HEK293 (cell line): ENCODE results near the gene ANKRD33.

Source experiments
- GLIS1 ChIP-seq: fragments of 450-650 bp; formaldehyde crosslinking; IDR thresholded peaks from 2 replicates; pipeline ENCODE4 v1.5.1; 2016; ENCODE audit warnings: missing biosample characterization, missing genetic modification characterization
- GLIS2 ChIP-seq: fragments of 450-650 bp; formaldehyde crosslinking; IDR thresholded peaks from 2 replicates; pipeline ENCODE4 v1.5.1; 2016; ENCODE audit warnings: missing biosample characterization, missing genetic modification characterization
- HOXC10 ChIP-seq: sonication (generic); formaldehyde crosslinking; IDR thresholded peaks from 2 replicates; pipeline ENCODE4 v1.8.1; 2023; ENCODE audit warnings: mild to moderate bottlenecking, missing genetic modification reagents
- KLF1 ChIP-seq: fragments of 450-650 bp; formaldehyde crosslinking; IDR thresholded peaks from 2 replicates; pipeline ENCODE4 v1.5.1; 2016; ENCODE audit warnings: missing biosample characterization, missing genetic modification characterization
- SP7 ChIP-seq: fragments of 450-650 bp; formaldehyde crosslinking; IDR thresholded peaks from 2 replicates; pipeline ENCODE4 v1.5.1; 2016; ENCODE audit warnings: missing biosample characterization, missing genetic modification characterization
- YY1 ChIP-seq: fragments of 450-650 bp; formaldehyde crosslinking; IDR thresholded peaks from 2 replicates; pipeline ENCODE4 v1.5.1; 2018; ENCODE audit warnings: missing biosample characterization, missing genetic modification characterization
- ZFHX2 ChIP-seq: fragments of 450-650 bp; formaldehyde crosslinking; conservative IDR thresholded peaks from 2 replicates; pipeline ENCODE4 v1.5.1; 2016; ENCODE audit warnings: missing biosample characterization, missing genetic modification characterization
- ZFP69B ChIP-seq: fragments of 450-650 bp; formaldehyde crosslinking; IDR thresholded peaks from 2 replicates; pipeline ENCODE4 v1.5.1; 2016; ENCODE audit warnings: missing biosample characterization, missing genetic modification characterization
- ZNF140 ChIP-seq: fragments of 450-650 bp; formaldehyde crosslinking; IDR thresholded peaks from 2 replicates; pipeline ENCODE4 v1.5.1; 2016; ENCODE audit warnings: missing biosample characterization, missing genetic modification characterization
- ZNF274 ChIP-seq, 2 experiments: fragments of 200-500 bp in 1 of 2; fragments of 450-650 bp in 1 of 2; sonication (Bioruptor generic) in 1 of 2; formaldehyde crosslinking in 1 of 2; IDR thresholded peaks; 2 replicates each; pipeline versions ENCODE4 v1.5.1 to v1.6.1; 2014 to 2016; ENCODE audit warnings: borderline replicate concordance in 1 of 2, inconsistent platforms in 1 of 2, low read length in 1 of 2, missing biosample characterization in 1 of 2, missing genetic modification characterization in 1 of 2
- ZNF354C ChIP-seq: fragments of 450-650 bp; formaldehyde crosslinking; IDR thresholded peaks from 2 replicates; pipeline ENCODE4 v1.5.1; 2016; ENCODE audit warnings: missing biosample characterization, missing genetic modification characterization, low read depth, borderline replicate concordance
- ZNF426 ChIP-seq: fragments of 450-650 bp; formaldehyde crosslinking; IDR thresholded peaks from 2 replicates; pipeline ENCODE4 v1.5.1; 2017; ENCODE audit warnings: missing biosample characterization, missing genetic modification characterization, mild to moderate bottlenecking, inconsistent platforms, moderate library complexity
- ZNF510 ChIP-seq: fragments of 450-650 bp; formaldehyde crosslinking; IDR thresholded peaks from 2 replicates; pipeline ENCODE4 v1.5.1; 2018; ENCODE audit warnings: mild to moderate bottlenecking, missing genetic modification characterization, missing biosample characterization; ENCODE audit not compliant: insufficient replicate concordance
- ZNF548 ChIP-seq: fragments of 450-650 bp; formaldehyde crosslinking; IDR thresholded peaks from 2 replicates; pipeline ENCODE4 v1.5.1; 2016; ENCODE audit warnings: missing biosample characterization, missing genetic modification characterization
- ZNF560 ChIP-seq: fragments of 450-650 bp; formaldehyde crosslinking; IDR thresholded peaks from 2 replicates; pipeline ENCODE4 v1.5.1; 2017; ENCODE audit warnings: missing biosample characterization, missing genetic modification characterization, borderline replicate concordance
- ZNF670 ChIP-seq: fragments of 450-650 bp; formaldehyde crosslinking; IDR thresholded peaks from 2 replicates; pipeline ENCODE4 v1.5.1; 2016; ENCODE audit warnings: missing biosample characterization, missing genetic modification characterization, low read depth
- ZNF747 ChIP-seq: fragments of 450-650 bp; formaldehyde crosslinking; IDR thresholded peaks from 2 replicates; pipeline ENCODE4 v1.5.1; 2016; ENCODE audit warnings: missing biosample characterization, missing genetic modification characterization
- ZNF768 ChIP-seq: fragments of 450-650 bp; formaldehyde crosslinking; IDR thresholded peaks from 2 replicates; pipeline ENCODE4 v1.5.1; 2018; ENCODE audit warnings: missing biosample characterization, mild to moderate bottlenecking, missing genetic modification characterization
- TF ChIP-seq, protein P1 (sequence below): fragments of 450-650 bp; formaldehyde crosslinking; IDR thresholded peaks from 2 replicates; pipeline ENCODE4 v1.5.1; 2016; ENCODE audit warnings: missing biosample characterization, missing genetic modification characterization
- TF ChIP-seq, protein P2 (sequence below): fragments of 450-650 bp; formaldehyde crosslinking; optimal IDR thresholded peaks from 2 replicates; pipeline ENCODE3; 2016; ENCODE audit warnings: missing biosample characterization, mild to moderate bottlenecking, missing genetic modification characterization
- TF ChIP-seq, protein P3 (sequence below): fragments of 450-650 bp; formaldehyde crosslinking; conservative IDR thresholded peaks from 2 replicates; pipeline ENCODE4 v1.5.1; 2016; ENCODE audit warnings: low read depth, missing biosample characterization, missing genetic modification characterization
- TF ChIP-seq, protein P4 (sequence below): fragments of 450-650 bp; formaldehyde crosslinking; IDR thresholded peaks from 2 replicates; pipeline ENCODE4 v1.5.1; 2017; ENCODE audit warnings: missing biosample characterization, missing genetic modification characterization
- TF ChIP-seq, protein P5 (sequence below): fragments of 450-650 bp; formaldehyde crosslinking; IDR thresholded peaks from 2 replicates; pipeline ENCODE4 v1.5.1; 2016; ENCODE audit warnings: missing biosample characterization, missing genetic modification characterization
- TF ChIP-seq, protein P6 (sequence below): fragments of 450-650 bp; formaldehyde crosslinking; IDR thresholded peaks from 2 replicates; pipeline ENCODE4 v1.5.1; 2016; ENCODE audit warnings: missing biosample characterization, missing genetic modification characterization

The ANKRD33 gene

DNA sequence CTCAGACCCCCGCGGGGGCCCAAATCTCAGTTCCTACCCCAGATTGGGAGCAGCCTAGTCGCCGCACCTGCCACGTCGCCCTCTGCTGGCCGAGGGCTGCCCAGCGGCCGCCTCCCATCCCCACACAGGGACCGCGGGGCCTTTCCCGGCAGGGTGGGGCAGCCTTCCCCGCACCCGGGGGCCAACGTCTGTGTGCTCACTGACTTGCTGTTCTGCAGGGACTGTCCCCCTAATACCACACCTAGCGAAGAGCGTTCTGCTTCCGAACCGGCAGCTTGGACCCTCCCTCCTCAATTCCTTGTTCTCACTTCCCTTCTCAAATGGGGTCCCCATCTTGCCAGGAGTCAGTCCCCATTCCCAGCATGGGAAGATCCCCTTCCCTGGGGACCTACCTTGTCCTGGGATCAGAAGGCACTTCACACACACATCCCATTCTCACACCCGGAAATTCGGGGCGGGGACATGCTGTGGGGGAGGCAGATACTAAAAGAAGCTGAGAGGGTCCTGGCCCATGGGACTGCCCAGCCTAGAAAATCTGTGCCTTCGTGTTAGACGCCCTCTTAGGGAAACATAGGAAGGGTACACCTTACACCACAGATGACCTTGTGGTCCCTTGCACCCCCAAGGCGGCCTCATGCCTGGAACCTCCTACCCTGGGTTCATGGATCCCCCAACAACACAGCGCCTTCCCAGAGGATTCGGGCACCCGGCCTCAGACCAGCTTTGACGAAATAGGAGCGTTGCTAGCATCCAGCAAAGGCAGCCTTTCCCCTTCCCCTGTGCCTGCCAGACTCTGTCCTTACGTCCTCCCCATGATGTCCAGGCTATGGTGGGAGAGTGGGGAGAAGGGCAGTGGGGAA, 35.8 kb downstream of the ANKRD33 start (continued):
- TF ChIP-seq, protein P1, sequence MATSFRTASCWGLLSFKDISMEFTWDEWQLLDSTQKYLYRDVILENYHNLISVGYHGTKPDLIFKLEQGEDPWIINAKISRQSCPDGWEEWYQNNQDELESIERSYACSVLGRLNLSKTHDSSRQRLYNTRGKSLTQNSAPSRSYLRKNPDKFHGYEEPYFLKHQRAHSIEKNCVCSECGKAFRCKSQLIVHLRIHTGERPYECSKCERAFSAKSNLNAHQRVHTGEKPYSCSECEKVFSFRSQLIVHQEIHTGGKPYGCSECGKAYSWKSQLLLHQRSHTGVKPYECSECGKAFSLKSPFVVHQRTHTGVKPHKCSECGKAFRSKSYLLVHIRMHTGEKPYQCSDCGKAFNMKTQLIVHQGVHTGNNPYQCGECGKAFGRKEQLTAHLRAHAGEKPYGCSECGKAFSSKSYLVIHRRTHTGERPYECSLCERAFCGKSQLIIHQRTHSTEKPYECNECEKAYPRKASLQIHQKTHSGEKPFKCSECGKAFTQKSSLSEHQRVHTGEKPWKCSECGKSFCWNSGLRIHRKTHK (tag by site-specific recombination): no peak
- TF ChIP-seq, protein P2, sequence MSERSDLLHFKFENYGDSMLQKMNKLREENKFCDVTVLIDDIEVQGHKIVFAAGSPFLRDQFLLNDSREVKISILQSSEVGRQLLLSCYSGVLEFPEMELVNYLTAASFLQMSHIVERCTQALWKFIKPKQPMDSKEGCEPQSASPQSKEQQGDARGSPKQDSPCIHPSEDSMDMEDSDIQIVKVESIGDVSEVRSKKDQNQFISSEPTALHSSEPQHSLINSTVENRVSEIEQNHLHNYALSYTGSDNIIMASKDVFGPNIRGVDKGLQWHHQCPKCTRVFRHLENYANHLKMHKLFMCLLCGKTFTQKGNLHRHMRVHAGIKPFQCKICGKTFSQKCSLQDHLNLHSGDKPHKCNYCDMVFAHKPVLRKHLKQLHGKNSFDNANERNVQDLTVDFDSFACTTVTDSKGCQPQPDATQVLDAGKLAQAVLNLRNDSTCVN (tag by site-specific recombination): peak; percentile 8
- TF ChIP-seq ZNF510 (tag by site-specific recombination) (no peak), YY1 (tag by site-specific recombination) (no peak), ZFP69B (tag by site-specific recombination) (no peak), GLIS1 (tag by site-specific recombination) (peak; percentile 30; the same call in 1 of the 2 replicates), ZNF768 (tag by site-specific recombination) (no peak), HOXC10 (CRISPR knock-in tag) (no peak), ZFHX2 (no peak), ZNF140 (tag by site-specific recombination) (no peak), KLF1 (tag by site-specific recombination) (no peak; the same call in 1 of the 2 replicates), ZNF548 (no peak), ZNF426 (no peak), ZNF274 (IDR thresholded peaks at IDR 0.05; ENCODE audit: low read length) (no peak), ZNF274 (tag by site-specific recombination; IDR thresholded peaks at IDR 0.05; ENCODE audit: borderline replicate concordance) (no peak), GLIS2 (tag by site-specific recombination) (peak; percentile 55; the same call in 1 of the 2 replicates), ZNF560 (tag by site-specific recombination) (no peak), SP7 (peak; percentile 22; the same call in 1 of the 2 replicates), ZNF354C (tag by site-specific recombination) (no peak), ZNF747 (tag by site-specific recombination) (no peak), ZNF670 (tag by site-specific recombination) (no peak)
- TF ChIP-seq, protein P3, sequence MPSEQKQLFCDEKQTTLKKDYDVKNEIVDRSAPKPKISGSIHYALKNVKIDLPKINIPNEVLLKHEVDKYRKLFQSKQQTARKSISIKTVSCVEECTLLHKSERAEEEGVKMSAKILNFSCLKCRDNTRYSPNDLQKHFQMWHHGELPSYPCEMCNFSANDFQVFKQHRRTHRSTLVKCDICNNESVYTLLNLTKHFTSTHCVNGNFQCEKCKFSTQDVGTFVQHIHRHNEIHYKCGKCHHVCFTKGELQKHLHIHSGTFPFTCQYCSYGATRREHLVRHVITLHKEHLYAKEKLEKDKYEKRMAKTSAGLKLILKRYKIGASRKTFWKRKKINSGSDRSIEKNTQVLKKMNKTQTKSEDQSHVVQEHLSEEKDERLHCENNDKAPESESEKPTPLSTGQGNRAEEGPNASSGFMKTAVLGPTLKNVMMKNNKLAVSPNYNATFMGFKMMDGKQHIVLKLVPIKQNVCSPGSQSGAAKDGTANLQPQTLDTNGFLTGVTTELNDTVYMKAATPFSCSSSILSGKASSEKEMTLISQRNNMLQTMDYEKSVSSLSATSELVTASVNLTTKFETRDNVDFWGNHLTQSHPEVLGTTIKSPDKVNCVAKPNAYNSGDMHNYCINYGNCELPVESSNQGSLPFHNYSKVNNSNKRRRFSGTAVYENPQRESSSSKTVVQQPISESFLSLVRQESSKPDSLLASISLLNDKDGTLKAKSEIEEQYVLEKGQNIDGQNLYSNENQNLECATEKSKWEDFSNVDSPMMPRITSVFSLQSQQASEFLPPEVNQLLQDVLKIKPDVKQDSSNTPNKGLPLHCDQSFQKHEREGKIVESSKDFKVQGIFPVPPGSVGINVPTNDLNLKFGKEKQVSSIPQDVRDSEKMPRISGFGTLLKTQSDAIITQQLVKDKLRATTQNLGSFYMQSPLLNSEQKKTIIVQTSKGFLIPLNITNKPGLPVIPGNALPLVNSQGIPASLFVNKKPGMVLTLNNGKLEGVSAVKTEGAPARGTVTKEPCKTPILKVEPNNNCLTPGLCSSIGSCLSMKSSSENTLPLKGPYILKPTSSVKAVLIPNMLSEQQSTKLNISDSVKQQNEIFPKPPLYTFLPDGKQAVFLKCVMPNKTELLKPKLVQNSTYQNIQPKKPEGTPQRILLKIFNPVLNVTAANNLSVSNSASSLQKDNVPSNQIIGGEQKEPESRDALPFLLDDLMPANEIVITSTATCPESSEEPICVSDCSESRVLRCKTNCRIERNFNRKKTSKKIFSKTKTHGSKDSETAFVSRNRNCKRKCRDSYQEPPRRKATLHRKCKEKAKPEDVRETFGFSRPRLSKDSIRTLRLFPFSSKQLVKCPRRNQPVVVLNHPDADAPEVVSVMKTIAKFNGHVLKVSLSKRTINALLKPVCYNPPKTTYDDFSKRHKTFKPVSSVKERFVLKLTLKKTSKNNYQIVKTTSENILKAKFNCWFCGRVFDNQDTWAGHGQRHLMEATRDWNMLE (tag by site-specific recombination): no peak
- TF ChIP-seq, protein P4, sequence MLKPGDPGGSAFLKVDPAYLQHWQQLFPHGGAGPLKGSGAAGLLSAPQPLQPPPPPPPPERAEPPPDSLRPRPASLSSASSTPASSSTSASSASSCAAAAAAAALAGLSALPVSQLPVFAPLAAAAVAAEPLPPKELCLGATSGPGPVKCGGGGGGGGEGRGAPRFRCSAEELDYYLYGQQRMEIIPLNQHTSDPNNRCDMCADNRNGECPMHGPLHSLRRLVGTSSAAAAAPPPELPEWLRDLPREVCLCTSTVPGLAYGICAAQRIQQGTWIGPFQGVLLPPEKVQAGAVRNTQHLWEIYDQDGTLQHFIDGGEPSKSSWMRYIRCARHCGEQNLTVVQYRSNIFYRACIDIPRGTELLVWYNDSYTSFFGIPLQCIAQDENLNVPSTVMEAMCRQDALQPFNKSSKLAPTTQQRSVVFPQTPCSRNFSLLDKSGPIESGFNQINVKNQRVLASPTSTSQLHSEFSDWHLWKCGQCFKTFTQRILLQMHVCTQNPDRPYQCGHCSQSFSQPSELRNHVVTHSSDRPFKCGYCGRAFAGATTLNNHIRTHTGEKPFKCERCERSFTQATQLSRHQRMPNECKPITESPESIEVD (tag by site-specific recombination): no peak
- TF ChIP-seq, protein P5, sequence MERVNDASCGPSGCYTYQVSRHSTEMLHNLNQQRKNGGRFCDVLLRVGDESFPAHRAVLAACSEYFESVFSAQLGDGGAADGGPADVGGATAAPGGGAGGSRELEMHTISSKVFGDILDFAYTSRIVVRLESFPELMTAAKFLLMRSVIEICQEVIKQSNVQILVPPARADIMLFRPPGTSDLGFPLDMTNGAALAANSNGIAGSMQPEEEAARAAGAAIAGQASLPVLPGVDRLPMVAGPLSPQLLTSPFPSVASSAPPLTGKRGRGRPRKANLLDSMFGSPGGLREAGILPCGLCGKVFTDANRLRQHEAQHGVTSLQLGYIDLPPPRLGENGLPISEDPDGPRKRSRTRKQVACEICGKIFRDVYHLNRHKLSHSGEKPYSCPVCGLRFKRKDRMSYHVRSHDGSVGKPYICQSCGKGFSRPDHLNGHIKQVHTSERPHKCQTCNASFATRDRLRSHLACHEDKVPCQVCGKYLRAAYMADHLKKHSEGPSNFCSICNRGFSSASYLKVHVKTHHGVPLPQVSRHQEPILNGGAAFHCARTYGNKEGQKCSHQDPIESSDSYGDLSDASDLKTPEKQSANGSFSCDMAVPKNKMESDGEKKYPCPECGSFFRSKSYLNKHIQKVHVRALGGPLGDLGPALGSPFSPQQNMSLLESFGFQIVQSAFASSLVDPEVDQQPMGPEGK: peak; percentile 86
- TF ChIP-seq, protein P6, sequence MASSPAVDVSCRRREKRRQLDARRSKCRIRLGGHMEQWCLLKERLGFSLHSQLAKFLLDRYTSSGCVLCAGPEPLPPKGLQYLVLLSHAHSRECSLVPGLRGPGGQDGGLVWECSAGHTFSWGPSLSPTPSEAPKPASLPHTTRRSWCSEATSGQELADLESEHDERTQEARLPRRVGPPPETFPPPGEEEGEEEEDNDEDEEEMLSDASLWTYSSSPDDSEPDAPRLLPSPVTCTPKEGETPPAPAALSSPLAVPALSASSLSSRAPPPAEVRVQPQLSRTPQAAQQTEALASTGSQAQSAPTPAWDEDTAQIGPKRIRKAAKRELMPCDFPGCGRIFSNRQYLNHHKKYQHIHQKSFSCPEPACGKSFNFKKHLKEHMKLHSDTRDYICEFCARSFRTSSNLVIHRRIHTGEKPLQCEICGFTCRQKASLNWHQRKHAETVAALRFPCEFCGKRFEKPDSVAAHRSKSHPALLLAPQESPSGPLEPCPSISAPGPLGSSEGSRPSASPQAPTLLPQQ (tag by site-specific recombination): no peak
